Neural crest cell (in vitro differentiated cells): ENCODE results near the gene MRPS18B. TPM values are rescaled to one million over a fixed set of nuclear protein-coding genes. Genes with fewer than 3 reads are reported as not detected.
A peak's percentile ranks its signal among the peaks of the same experiment; 100 is the strongest.

Source experiments
- DNase-seq: peaks from one replicate; pipeline ENCODE4 v3.0.0; 2021; ENCODE audit warnings: low read depth, mixed read lengths, low spot score
- H3K27ac Mint-ChIP-seq: one replicate; pipeline ENCODE4 v1.8.0; 2021; ENCODE audit warnings: mild to moderate bottlenecking, mixed read lengths; ENCODE audit not compliant: unreplicated experiment
- H3K27me3 Mint-ChIP-seq: 2 replicates; pipeline ENCODE4 v1.8.0; 2021; ENCODE audit warnings: low read depth, mild to moderate bottlenecking, mixed read lengths
- H3K36me3 Mint-ChIP-seq: 2 replicates; pipeline ENCODE4 v1.8.0; 2021; ENCODE audit warnings: low read depth, mild to moderate bottlenecking, mixed read lengths
- H3K4me1 Mint-ChIP-seq: 2 replicates; pipeline ENCODE4 v1.8.0; 2021; ENCODE audit warnings: mixed read lengths
- H3K4me3 Mint-ChIP-seq: one replicate; pipeline ENCODE4 v1.8.0; 2021; ENCODE audit warnings: mild to moderate bottlenecking, mixed read lengths
- H3K9me3 Mint-ChIP-seq: 2 replicates; pipeline ENCODE4 v1.8.0; 2021; ENCODE audit warnings: mixed read lengths
- CTCF ChIP-seq: fragments of 200-600 bp; sonication (generic); conservative IDR thresholded peaks from 2 replicates; pipeline ENCODE4 v1.5.0; 2021; ENCODE audit warnings: antibody characterized with exemption, mild to moderate bottlenecking
- total RNA-seq: library from RNA; stranded (reverse); gene quantifications from 2 replicates; pipeline ENCODE4 v1.2.1, GENCODE V29; 2021

Gene MRPS18B
- total RNA-seq, 1 donor from 2014 or later: 39.3 TPM

DNA sequence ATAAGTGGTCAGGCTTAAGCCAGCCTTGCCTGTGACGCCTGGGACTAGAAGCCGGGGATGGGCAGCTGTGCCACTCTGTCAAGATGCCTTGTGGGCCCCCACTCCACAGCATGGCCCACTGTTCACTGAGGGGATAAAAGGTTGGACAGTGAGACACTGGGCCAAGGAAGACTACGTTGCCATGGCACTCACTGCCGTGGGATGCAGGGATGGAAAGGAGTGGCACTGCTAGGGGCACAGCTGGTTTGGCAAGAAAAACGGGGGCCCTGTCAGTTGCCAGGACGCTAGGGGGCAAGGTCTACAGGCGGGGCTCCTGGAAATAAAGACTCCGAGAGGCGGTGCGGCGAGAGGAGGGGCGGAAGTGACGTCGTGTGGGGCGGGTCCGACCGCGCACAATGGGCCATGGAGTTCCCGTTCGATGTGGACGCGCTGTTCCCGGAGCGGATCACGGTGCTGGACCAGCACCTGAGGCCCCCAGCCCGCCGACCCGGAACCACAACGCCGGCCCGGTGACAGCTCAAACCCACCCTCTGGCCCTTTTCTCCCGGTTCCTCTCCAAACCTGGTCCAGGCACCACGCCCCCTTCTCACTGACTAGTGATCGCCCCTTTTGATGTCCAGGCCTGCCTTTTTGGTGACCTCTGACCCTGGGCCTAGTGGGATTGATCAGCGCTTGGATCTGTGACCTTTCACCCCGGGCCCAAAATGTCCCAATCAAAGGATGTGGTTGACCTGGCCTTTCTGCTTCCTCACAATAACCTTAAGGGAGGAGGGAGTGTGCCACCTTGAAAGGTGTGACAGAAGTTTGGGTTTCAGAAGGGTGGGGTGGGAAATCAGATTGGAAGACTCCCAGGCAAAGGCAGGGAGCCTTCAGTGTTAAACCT, 9.1 kb downstream of the MRPS18B start, which contains the start of gene ATAT1:
ATAT1 (plus strand) TSS at position 391 of the 883 bp plus-strand sequence.
- H3K36me3 Mint-ChIP-seq: peaks cover 19% of the 10 kb centered on the region
- peaks cover 31% of the 10 kb centered on the region for H3K4me1 Mint-ChIP-seq
- no peaks in the 10 kb centered on the region for H3K27me3 Mint-ChIP-seq
- H3K9me3 Mint-ChIP-seq: no peaks in the 10 kb centered on the region
- H3K27ac Mint-ChIP-seq: peak within 1 kb of the TSS; percentile 99
- peak within 1 kb of the TSS; percentile 92 for H3K4me3 Mint-ChIP-seq
- TF ChIP-seq CTCF: peak; percentile 56
- DNase-seq: peak; percentile 78

- H3K9me3 Mint-ChIP-seq: no peaks in the 10 kb centered on the region
- no peaks in the 10 kb centered on the region for H3K27me3 Mint-ChIP-seq
- H3K27ac Mint-ChIP-seq: no peak overlapping the region
- no peak for TF ChIP-seq CTCF
- H3K4me3 Mint-ChIP-seq: no peak overlapping the region
- H3K36me3 Mint-ChIP-seq: peaks cover 30% of the 10 kb centered on the region
- no peak for DNase-seq
- no peaks in the 10 kb centered on the region for H3K4me1 Mint-ChIP-seq
These were observed 18.2 kb downstream of the MRPS18B start for GRCh38 chr6:30635834-30636233.

- no peak for DNase-seq
- Mint-ChIP-seq H3K27ac (no peak overlapping the region), H3K9me3 (no peaks in the 10 kb centered on the region), H3K4me1 (peaks cover under 1% of the 10 kb centered on the region), H3K27me3 (no peaks in the 10 kb centered on the region), H3K4me3 (no peak overlapping the region), H3K36me3 (peaks cover 15% of the 10 kb centered on the region)
- TF ChIP-seq CTCF: no peak
These were observed 22.8 kb downstream of the MRPS18B start for GRCh38 chr6:30640481-30640880.

GRCh38 chr6:30641048-30641447, 23.4 kb downstream of the MRPS18B start:
- no peaks in the 10 kb centered on the region for H3K27me3 Mint-ChIP-seq
- no peak overlapping the region for H3K4me3 Mint-ChIP-seq
- peak overlapping the region; percentile 84 for H3K27ac Mint-ChIP-seq
- peaks cover 7% of the 10 kb centered on the region for H3K4me1 Mint-ChIP-seq
- no peak for DNase-seq
- no peaks in the 10 kb centered on the region for H3K9me3 Mint-ChIP-seq
- no peak for TF ChIP-seq CTCF
- peaks cover 10% of the 10 kb centered on the region for H3K36me3 Mint-ChIP-seq

DNA sequence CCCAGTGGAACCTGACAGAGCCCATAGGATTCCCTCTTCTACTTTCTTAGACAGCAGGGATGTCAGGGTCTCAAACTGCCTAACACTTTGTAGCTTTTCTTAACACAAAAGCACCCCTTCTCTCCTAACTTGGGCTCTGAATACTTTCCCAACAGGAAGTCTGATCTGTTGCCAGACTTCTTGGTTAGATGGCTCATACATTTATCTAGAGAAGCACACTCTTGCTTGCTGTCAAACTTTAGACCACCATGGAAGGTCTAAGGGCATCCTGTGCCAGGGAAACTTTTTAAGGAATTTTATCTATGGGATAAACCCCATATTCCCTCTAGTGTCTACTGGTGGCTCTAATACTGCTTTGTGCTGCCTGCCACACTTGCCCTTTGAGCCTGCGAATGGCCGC, 26.0 kb downstream of the MRPS18B start:
- Mint-ChIP-seq H3K4me1 (peaks cover 21% of the 10 kb centered on the region), H3K4me3 (no peak overlapping the region), H3K27me3 (no peaks in the 10 kb centered on the region), H3K9me3 (no peaks in the 10 kb centered on the region), H3K36me3 (peaks cover 9% of the 10 kb centered on the region), H3K27ac (no peak overlapping the region)
- TF ChIP-seq CTCF: no peak
- no peak for DNase-seq
